Measurements from ENCODE around the gene TMC5. TPM values are rescaled to one million over a fixed set of nuclear protein-coding genes. Genes with fewer than 3 reads are reported as not detected.

TMC5 gene
- polyA plus RNA-seq, 3 donors: not detected

DNA sequence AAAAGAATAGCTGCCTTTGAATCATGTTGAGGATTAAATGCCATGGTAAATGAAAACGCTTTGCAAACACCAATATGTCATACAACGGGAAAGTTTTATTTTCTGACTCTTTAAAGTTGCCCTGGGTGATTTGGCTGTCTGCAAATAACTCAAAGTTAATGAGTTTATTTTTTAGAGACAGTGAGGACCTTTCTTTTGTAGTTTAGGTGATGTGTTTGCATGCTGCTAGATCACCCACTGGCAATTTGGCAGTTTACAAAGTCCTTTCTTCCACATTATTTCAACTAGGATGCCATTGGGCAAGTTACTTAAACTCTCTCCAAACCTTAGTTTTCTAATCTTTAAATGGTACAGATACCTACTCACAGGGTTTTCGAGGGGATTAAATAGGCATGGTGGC is 66.4 kb downstream of the TMC5 start:
- no peaks in the 10 kb centered on the region for H3K9me3 Mint-ChIP-seq

DNA sequence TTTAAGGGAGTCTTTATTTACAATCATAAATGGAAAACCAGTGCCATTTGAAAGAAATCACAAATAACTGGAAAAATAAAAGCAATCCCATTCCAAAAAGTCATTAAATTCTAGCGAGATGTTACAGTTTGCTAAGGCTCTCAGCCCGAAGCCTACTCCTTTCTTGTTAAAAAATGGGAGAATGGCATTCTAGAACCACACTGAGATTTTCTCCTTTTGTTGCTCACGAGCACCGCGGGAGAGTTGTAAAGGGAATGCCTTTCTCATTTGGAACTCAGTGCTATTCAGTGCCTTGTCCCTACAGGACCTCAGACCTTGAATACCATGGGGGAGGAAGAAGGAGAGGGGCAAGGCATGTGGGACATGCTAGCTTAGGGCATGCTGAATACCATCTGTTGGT is 67.9 kb downstream of the TMC5 start:
- H3K4me3 Mint-ChIP-seq: no peak overlapping the region
- WGBS (ENCODE audit: insufficient coverage): 80% methylated on average over 1 of the region's 5 CpGs
- H4K20me1 ChIP-seq (ENCODE audit: insufficient read depth, low read length): no peaks in the 10 kb centered on the region
- H3K27me3 ChIP-seq (ENCODE audit: control insufficient read depth in 2 of 2, insufficient read depth in 2 of 2, low read length in 2 of 2): no peaks in the 10 kb centered on the region
- no peaks in the 10 kb centered on the region for H3K4me1 ChIP-seq (ENCODE audit: control insufficient read depth in 1 of 2, insufficient read depth in 2 of 2, low read length in 2 of 2)
- H3K4me3 ChIP-seq (replicated peaks in 1 of 3; ENCODE audit: low read depth in 2 of 3, low read length in 3 of 3): no peak overlapping the region
- no peak for DNase-seq
- peak overlapping the region in 1 of 7 donors; percentile 23 for H3K27ac Mint-ChIP-seq
- no peaks in the 10 kb centered on the region for H3K36me3 ChIP-seq (replicated peaks in 1 of 2; ENCODE audit: control insufficient read depth in 1 of 2, insufficient read depth in 2 of 2, low read length in 2 of 2)
- peaks cover 9% of the 10 kb centered on the region for H3K4me1 Mint-ChIP-seq
- peaks cover 0 to under 1% (median 0%) of the 10 kb centered on the region in 7 donors for H3K9me3 Mint-ChIP-seq
- peaks cover 0 to 8% (median 4%) of the 10 kb centered on the region in 3 donors for H3K27me3 Mint-ChIP-seq (ENCODE audit: low read depth in 3 of 3)
- no peak overlapping the region for H2AFZ ChIP-seq (ENCODE audit: insufficient read depth, low read depth, low read length, poor library complexity, severe bottlenecking)
- no peak overlapping the region for H3K27ac ChIP-seq (ENCODE audit: low read depth in 1 of 2, low read length in 2 of 2)
- H3K36me3 Mint-ChIP-seq: no peaks in the 10 kb centered on the region
- intact Hi-C loops (cut with micrococcal nuclease): no loop called here
- H3K9ac ChIP-seq (ENCODE audit: insufficient read depth, low read length, poor library complexity, severe bottlenecking): no peak overlapping the region
- TF ChIP-seq, protein P1, sequence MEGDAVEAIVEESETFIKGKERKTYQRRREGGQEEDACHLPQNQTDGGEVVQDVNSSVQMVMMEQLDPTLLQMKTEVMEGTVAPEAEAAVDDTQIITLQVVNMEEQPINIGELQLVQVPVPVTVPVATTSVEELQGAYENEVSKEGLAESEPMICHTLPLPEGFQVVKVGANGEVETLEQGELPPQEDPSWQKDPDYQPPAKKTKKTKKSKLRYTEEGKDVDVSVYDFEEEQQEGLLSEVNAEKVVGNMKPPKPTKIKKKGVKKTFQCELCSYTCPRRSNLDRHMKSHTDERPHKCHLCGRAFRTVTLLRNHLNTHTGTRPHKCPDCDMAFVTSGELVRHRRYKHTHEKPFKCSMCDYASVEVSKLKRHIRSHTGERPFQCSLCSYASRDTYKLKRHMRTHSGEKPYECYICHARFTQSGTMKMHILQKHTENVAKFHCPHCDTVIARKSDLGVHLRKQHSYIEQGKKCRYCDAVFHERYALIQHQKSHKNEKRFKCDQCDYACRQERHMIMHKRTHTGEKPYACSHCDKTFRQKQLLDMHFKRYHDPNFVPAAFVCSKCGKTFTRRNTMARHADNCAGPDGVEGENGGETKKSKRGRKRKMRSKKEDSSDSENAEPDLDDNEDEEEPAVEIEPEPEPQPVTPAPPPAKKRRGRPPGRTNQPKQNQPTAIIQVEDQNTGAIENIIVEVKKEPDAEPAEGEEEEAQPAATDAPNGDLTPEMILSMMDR (IDR thresholded peaks at IDR 0.05): no peak
- no peaks in the 10 kb centered on the region for H3K9me3 ChIP-seq (replicated peaks in 1 of 2; ENCODE audit: control insufficient read depth in 1 of 2, insufficient read depth in 1 of 2, low read length in 2 of 2)
- no peak overlapping the region for H3K4me2 ChIP-seq (replicated peaks; ENCODE audit: extremely low read depth, low read length, poor library complexity, severe bottlenecking)
- H3K79me2 ChIP-seq (ENCODE audit: insufficient read depth, low read length): no peaks in the 10 kb centered on the region

More for the DNA sequence above, 66.4 kb downstream of the TMC5 start:
- TF ChIP-seq, protein P1 (IDR thresholded peaks at IDR 0.05): no peak
- Mint-ChIP-seq H3K4me1 (peaks cover 9% of the 10 kb centered on the region), H3K36me3 (no peaks in the 10 kb centered on the region), H3K27me3 (ENCODE audit: low read depth in 3 of 3) (peaks cover 0 to 11% (median 6%) of the 10 kb centered on the region in 3 donors), H3K4me3 (no peak overlapping the region), H3K27ac (no peak overlapping the region)
- H3K9me3 ChIP-seq (replicated peaks in 1 of 2; ENCODE audit: control insufficient read depth in 1 of 2, insufficient read depth in 1 of 2, low read length in 2 of 2): no peaks in the 10 kb centered on the region
- H2AFZ ChIP-seq (ENCODE audit: insufficient read depth, low read depth, low read length, poor library complexity, severe bottlenecking): no peak overlapping the region
- no peaks in the 10 kb centered on the region for H3K36me3 ChIP-seq (replicated peaks in 1 of 2; ENCODE audit: control insufficient read depth in 1 of 2, insufficient read depth in 2 of 2, low read length in 2 of 2)
- no peak overlapping the region for H3K27ac ChIP-seq (ENCODE audit: low read depth in 1 of 2, low read length in 2 of 2)
- H3K4me1 ChIP-seq (ENCODE audit: control insufficient read depth in 1 of 2, insufficient read depth in 2 of 2, low read length in 2 of 2): no peaks in the 10 kb centered on the region
- H3K4me2 ChIP-seq (replicated peaks; ENCODE audit: extremely low read depth, low read length, poor library complexity, severe bottlenecking): no peak overlapping the region
- 100% methylated on average over 1 of the region's 3 CpGs for WGBS (ENCODE audit: insufficient coverage)
- no peak overlapping the region for H3K9ac ChIP-seq (ENCODE audit: insufficient read depth, low read length, poor library complexity, severe bottlenecking)
- no peaks in the 10 kb centered on the region for H4K20me1 ChIP-seq (ENCODE audit: insufficient read depth, low read length)
- DNase-seq: no peak
- no peak overlapping the region for H3K4me3 ChIP-seq (replicated peaks in 1 of 3; ENCODE audit: low read depth in 2 of 3, low read length in 3 of 3)
- no peaks in the 10 kb centered on the region for H3K27me3 ChIP-seq (ENCODE audit: control insufficient read depth in 2 of 2, insufficient read depth in 2 of 2, low read length in 2 of 2)
- no peaks in the 10 kb centered on the region for H3K79me2 ChIP-seq (ENCODE audit: insufficient read depth, low read length)
- intact Hi-C loops (cut with micrococcal nuclease): no loop called here

All from CD14-positive monocyte (primary cell).